Esophagus squamous epithelium (tissue), 4 donors: ENCODE data around the gene NUDT4B.
"Not testable (repeated sequence)": the region's sequence is repeated elsewhere in the genome, so short reads cannot be mapped to it uniquely, and the experiment has no call there.

ENCODE experiments used
- CTCF ChIP-seq, 6 experiments: fragments of 450-650 bp in 4 of 6; fragments of 200-600 bp in 2 of 6; sonication (generic) in 2 of 6; IDR thresholded peaks; one replicate each; pipeline ENCODE4 v1.5.1; 2016 to 2019; ENCODE audit warnings: antibody characterized with exemption in 6 of 6, mild to moderate bottlenecking in 4 of 6, moderate library complexity in 4 of 6
- POLR2A ChIP-seq, 4 donors: fragments of 450-650 bp; IDR thresholded peaks; one replicate each; pipeline ENCODE4 v1.6.1; 2017; ENCODE audit warnings: antibody characterized with exemption in 4 of 4, mild to moderate bottlenecking in 4 of 4, moderate library complexity in 3 of 4

GRCh38 chr1:148734311-148734662, 14.3 kb upstream of the NUDT4B start:
- not testable (repeated sequence) for TF ChIP-seq CTCF, POLR2A (IDR thresholded peaks at IDR 0.05)
